ENCODE measurements around the gene RGS7. TPM values are rescaled to one million over a fixed set of nuclear protein-coding genes. Genes with fewer than 3 reads are reported as not detected.

The RGS7 gene
- total RNA-seq, 2 experiments from 2014 or later: not detected

DNA sequence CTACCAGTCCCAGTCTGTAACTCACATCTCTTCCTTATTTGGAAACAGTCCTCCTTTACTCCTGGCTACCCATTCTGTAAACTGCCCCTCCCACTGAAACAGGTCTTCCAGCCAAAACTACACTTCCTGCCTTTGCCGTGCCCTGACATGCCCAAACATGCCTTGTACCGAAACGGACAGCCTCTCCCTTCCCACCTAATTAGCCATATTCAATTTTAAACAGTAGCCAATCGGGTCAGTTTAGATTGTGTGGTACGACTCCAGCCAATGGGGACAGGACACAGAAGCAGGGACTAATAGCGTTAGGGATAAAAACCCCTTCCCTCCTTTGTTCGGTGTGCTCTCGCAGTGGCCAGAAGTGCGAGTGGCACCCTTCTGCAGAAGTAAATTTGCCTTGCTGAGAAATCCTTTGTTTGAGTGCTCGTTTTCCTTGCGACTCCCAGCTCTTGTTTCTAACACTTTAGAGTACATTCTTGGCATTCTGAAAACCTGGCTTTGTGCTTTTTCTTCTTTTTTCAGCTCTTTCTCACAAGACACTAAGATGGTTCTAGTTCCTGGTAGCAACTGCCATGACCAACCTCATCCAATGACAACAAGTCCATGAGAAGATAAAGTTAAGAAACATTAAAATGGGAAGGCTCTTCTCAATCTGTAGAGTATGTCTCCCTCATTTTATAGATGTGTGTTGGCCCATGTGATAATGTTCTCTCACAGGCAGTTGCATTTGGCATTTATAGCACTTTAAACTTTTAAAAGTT, 419.9 kb downstream of the RGS7 start:
- peaks cover 20% of the 10 kb centered on the region for H3K9me3 Mint-ChIP-seq
- intact Hi-C loops (cut with micrococcal nuclease): no loop called here
- TF ChIP-seq CTCF (IDR thresholded peaks at IDR 0.05): no peak
- H3K27ac Mint-ChIP-seq: no peak overlapping the region
- H3K36me3 Mint-ChIP-seq (ENCODE audit: low read depth): no peaks in the 10 kb centered on the region
- H3K4me1 Mint-ChIP-seq (ENCODE audit: low read depth): no peaks in the 10 kb centered on the region
- no peak overlapping the region for H3K4me3 Mint-ChIP-seq
- no peaks in the 10 kb centered on the region for H3K27me3 Mint-ChIP-seq
- no peak for ATAC-seq
- POLR2A ChIA-PET: no interaction called here
- CTCF ChIA-PET: no interaction called here
- no peak for DNase-seq

GRCh38 chr1:240935920-240936319, 421.1 kb downstream of the RGS7 start:
- ATAC-seq (no peak), DNase-seq (no peak)
- H3K36me3 Mint-ChIP-seq (ENCODE audit: low read depth): no peaks in the 10 kb centered on the region
- no peak for TF ChIP-seq CTCF (IDR thresholded peaks at IDR 0.05)
- no peaks in the 10 kb centered on the region for H3K4me1 Mint-ChIP-seq (ENCODE audit: low read depth)
- ChIA-PET POLR2A (no interaction called here), CTCF (no interaction called here)
- H3K27ac Mint-ChIP-seq: no peak overlapping the region
- H3K27me3 Mint-ChIP-seq: no peaks in the 10 kb centered on the region
- H3K9me3 Mint-ChIP-seq: peaks cover 20% of the 10 kb centered on the region
- intact Hi-C loops (cut with micrococcal nuclease): no loop called here
- no peak overlapping the region for H3K4me3 Mint-ChIP-seq

GRCh38 chr1:240931031-240931430, 426.0 kb downstream of the RGS7 start:
- H3K9me3 Mint-ChIP-seq: peaks cover 10% of the 10 kb centered on the region
- DNase-seq: no peak
- H3K36me3 Mint-ChIP-seq (ENCODE audit: low read depth): no peaks in the 10 kb centered on the region
- CTCF ChIA-PET: no interaction called here
- no peak for TF ChIP-seq CTCF (IDR thresholded peaks at IDR 0.05)
- no peaks in the 10 kb centered on the region for H3K27me3 Mint-ChIP-seq
- no peak overlapping the region for H3K27ac Mint-ChIP-seq
- POLR2A ChIA-PET: no interaction called here
- no peak for ATAC-seq
- intact Hi-C loops (cut with micrococcal nuclease): no loop called here
- H3K4me3 Mint-ChIP-seq: no peak overlapping the region
- no peaks in the 10 kb centered on the region for H3K4me1 Mint-ChIP-seq (ENCODE audit: low read depth)

DNA sequence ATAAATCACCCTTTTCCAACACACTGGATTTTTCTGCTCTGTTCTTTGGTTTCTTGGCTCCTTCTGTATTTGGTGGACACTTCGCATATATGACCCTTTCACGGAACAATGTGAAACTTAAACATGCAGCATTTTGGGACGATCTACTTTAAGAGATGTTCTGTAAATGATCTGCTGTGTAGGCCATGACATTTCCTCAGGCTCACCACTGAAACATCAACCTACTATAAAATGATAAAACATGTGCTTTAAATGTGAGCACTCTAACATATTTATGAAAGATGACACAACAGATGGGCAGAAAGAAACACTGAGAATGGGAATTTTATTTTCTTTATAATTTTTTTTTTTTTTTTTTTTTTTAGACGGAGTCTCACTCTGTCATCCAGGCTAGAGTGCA, 428.7 kb downstream of the RGS7 start:
- H3K4me1 Mint-ChIP-seq (ENCODE audit: low read depth): no peaks in the 10 kb centered on the region
- CTCF ChIA-PET: no interaction called here
- DNase-seq: no peak
- ATAC-seq: no peak
- H3K27me3 Mint-ChIP-seq: no peaks in the 10 kb centered on the region
- H3K4me3 Mint-ChIP-seq: no peak overlapping the region
- H3K36me3 Mint-ChIP-seq (ENCODE audit: low read depth): no peaks in the 10 kb centered on the region
- POLR2A ChIA-PET: no interaction called here
- intact Hi-C loops (cut with micrococcal nuclease): no loop called here
- H3K9me3 Mint-ChIP-seq: peaks cover 10% of the 10 kb centered on the region
- H3K27ac Mint-ChIP-seq: no peak overlapping the region
- TF ChIP-seq CTCF (IDR thresholded peaks at IDR 0.05): no peak

DNA sequence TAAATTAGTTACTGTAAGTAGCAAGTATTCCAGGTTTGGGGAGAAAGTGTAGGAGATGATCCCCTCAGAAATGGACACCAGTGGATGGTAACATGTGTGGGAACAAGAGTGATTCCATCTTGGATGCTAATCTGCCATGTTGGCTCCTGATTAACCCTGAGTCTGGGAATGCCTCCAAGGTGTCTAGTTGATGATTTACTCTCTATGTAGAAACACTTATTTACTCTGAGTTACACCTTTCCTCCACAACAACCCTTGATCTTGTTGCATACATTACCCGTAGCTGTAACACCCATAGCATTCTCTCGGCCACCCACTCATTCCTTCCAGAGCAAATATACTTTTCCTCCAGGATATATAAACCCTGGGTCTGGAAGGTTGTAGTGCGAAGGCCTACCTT, 429.2 kb downstream of the RGS7 start:
- Mint-ChIP-seq H3K27ac (no peak overlapping the region), H3K27me3 (no peaks in the 10 kb centered on the region), H3K36me3 (ENCODE audit: low read depth) (no peaks in the 10 kb centered on the region), H3K9me3 (peaks cover 9% of the 10 kb centered on the region), H3K4me3 (no peak overlapping the region), H3K4me1 (ENCODE audit: low read depth) (no peaks in the 10 kb centered on the region)
- DNase-seq (no peak), ATAC-seq (no peak)
- POLR2A ChIA-PET: no interaction called here
- CTCF ChIA-PET: no interaction called here
- intact Hi-C loops (cut with micrococcal nuclease): no loop called here
- TF ChIP-seq CTCF (IDR thresholded peaks at IDR 0.05): no peak
